Naive B cell (primary cell): ENCODE results near the gene ASB6. TPM values are rescaled to one million over a fixed set of nuclear protein-coding genes. Genes with fewer than 3 reads are reported as not detected.
"Not testable (repeated sequence)": the region's sequence is repeated elsewhere in the genome, so short reads cannot be mapped to it uniquely, and the experiment has no call there.

Source experiments
- ATAC-seq, 2 donors: fragments of 150-1000 bp; cut with Tn5 transposase; 2 replicates each; pipeline ENCODE4 v1.10.0; 2021; ENCODE audit warnings: low read depth in 2 of 2, mild to moderate bottlenecking in 2 of 2, moderate library complexity in 2 of 2
- DNase-seq: peaks from one replicate; pipeline ENCODE4 v3.0.0; 2022
- H3K27ac Mint-ChIP-seq, 6 donors: one replicate each; pipeline ENCODE4 v1.8.0; 2020 to 2022; ENCODE audit warnings: mild to moderate bottlenecking in 6 of 6, mixed read lengths in 6 of 6, moderate library complexity in 5 of 6, inconsistent platforms in 2 of 6
- H3K27me3 Mint-ChIP-seq, 3 donors: one replicate each; pipeline ENCODE4 v1.8.0; 2021 to 2022; ENCODE audit warnings: mixed read lengths in 3 of 3, mild to moderate bottlenecking in 1 of 3
- H3K36me3 Mint-ChIP-seq, 2 donors: one replicate each; pipeline ENCODE4 v1.8.0; 2020 to 2022; ENCODE audit warnings: mixed read lengths in 2 of 2, inconsistent platforms in 1 of 2, mild to moderate bottlenecking in 1 of 2
- H3K4me1 Mint-ChIP-seq, 3 donors: one replicate each; pipeline ENCODE4 v1.8.0; 2020 to 2022; ENCODE audit warnings: mixed read lengths in 3 of 3, inconsistent platforms in 1 of 3, mild to moderate bottlenecking in 1 of 3, moderate library complexity in 1 of 3
- H3K4me3 Mint-ChIP-seq, 8 donors: one replicate each; pipeline ENCODE4 v1.8.0; 2020 to 2022; ENCODE audit warnings: mild to moderate bottlenecking in 8 of 8, mixed read lengths in 8 of 8, moderate library complexity in 8 of 8, inconsistent platforms in 2 of 8
- H3K9me3 Mint-ChIP-seq, 7 donors: one replicate each; pipeline ENCODE4 v1.8.0; 2020 to 2022; ENCODE audit warnings: mixed read lengths in 7 of 7, mild to moderate bottlenecking in 5 of 7, inconsistent platforms in 2 of 7, moderate library complexity in 1 of 7
- polyA plus RNA-seq, 6 donors: library from polyadenylated mRNA; unstranded; fragments of 300-500 nt; fragmentation: Illumina TruSeq; gene quantifications; one replicate each; pipeline ENCODE4 v1.2.3, GENCODE V29; 2021; ENCODE audit warnings: low read depth in 6 of 6

Gene ASB6
- polyA plus RNA-seq, 6 donors from 2014 or later, result 13.3 to 23.4 (median 16.5) TPM

GRCh38 chr9:129636343-129636742 is 5.6 kb downstream of the ASB6 start:
- not testable (repeated sequence) for H3K36me3 Mint-ChIP-seq, ATAC-seq, H3K27me3 Mint-ChIP-seq, H3K27ac Mint-ChIP-seq, DNase-seq, H3K9me3 Mint-ChIP-seq
- peaks cover 20 to 31% (median 31%) of the 10 kb centered on the region in 3 donors for H3K4me1 Mint-ChIP-seq
- H3K4me3 Mint-ChIP-seq, result peak overlapping the region in 1 of 8 donors; percentile 36

- Mint-ChIP-seq H3K4me1 (peaks cover 24 to 28% (median 28%) of the 10 kb centered on the region in 3 donors), H3K4me3 (no peak overlapping the region), H3K27me3 (no peaks in the 10 kb centered on the region), H3K9me3 (no peaks in the 10 kb centered on the region), H3K27ac (peak overlapping the region in 2 of 6 donors; percentile 58 to 59), H3K36me3 (peaks cover 6 to 8% of the 10 kb centered on the region in 2 donors)
- DNase-seq (no peak), ATAC-seq (no peak)
These were observed 6.6 kb downstream of the ASB6 start for GRCh38 chr9:129635099-129636065.

- peaks cover 6 to 8% of the 10 kb centered on the region in 2 donors for H3K36me3 Mint-ChIP-seq
- ATAC-seq (no peak), DNase-seq (no peak)
- no peak overlapping the region for H3K4me3 Mint-ChIP-seq
- peaks cover 23 to 39% (median 28%) of the 10 kb centered on the region in 3 donors for H3K4me1 Mint-ChIP-seq
- no peaks in the 10 kb centered on the region for H3K27me3 Mint-ChIP-seq
- H3K27ac Mint-ChIP-seq, result no peak overlapping the region
- no peaks in the 10 kb centered on the region for H3K9me3 Mint-ChIP-seq
These were observed 8.1 kb downstream of the ASB6 start for GRCh38 chr9:129633848-129634247.

- peaks cover 3 to 6% of the 10 kb centered on the region in 2 donors for H3K36me3 Mint-ChIP-seq
- H3K9me3 Mint-ChIP-seq, result no peaks in the 10 kb centered on the region
- DNase-seq (no peak), ATAC-seq (no peak)
- H3K4me3 Mint-ChIP-seq, result peak overlapping the region in 1 of 8 donors; percentile 45
- H3K27ac Mint-ChIP-seq, result peak overlapping the region in 1 of 6 donors; percentile 52
- no peaks in the 10 kb centered on the region for H3K27me3 Mint-ChIP-seq
- peaks cover 19 to 42% (median 29%) of the 10 kb centered on the region in 3 donors for H3K4me1 Mint-ChIP-seq
These were observed 8.7 kb downstream of the ASB6 start for GRCh38 chr9:129633207-129633606.

DNA sequence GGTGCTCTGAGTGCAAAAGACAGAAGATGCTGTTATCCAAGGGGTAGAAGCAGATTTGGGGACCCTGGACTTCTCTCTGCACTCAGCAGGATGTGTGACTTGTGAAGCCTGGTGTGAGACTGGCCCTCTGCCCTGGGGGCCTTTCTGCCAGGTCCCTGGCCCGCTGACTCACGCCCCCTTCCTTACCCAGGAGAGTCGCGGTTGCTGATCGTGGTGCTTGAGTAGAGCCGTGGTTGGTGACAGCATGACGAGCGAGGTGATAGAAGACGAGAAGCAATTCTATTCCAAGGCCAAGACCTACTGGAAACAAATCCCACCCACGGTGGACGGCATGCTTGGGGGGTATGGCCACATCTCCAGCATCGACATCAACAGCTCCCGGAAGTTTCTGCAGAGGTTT is 9.5 kb downstream of the ASB6 start:
- Mint-ChIP-seq H3K27me3 (no peaks in the 10 kb centered on the region), H3K4me1 (peaks cover 25 to 47% (median 30%) of the 10 kb centered on the region in 3 donors), H3K36me3 (peaks cover 0 to 6% of the 10 kb centered on the region in 2 donors), H3K4me3 (no peak overlapping the region), H3K9me3 (no peaks in the 10 kb centered on the region), H3K27ac (no peak overlapping the region)
- ATAC-seq (no peak), DNase-seq (no peak)

DNA sequence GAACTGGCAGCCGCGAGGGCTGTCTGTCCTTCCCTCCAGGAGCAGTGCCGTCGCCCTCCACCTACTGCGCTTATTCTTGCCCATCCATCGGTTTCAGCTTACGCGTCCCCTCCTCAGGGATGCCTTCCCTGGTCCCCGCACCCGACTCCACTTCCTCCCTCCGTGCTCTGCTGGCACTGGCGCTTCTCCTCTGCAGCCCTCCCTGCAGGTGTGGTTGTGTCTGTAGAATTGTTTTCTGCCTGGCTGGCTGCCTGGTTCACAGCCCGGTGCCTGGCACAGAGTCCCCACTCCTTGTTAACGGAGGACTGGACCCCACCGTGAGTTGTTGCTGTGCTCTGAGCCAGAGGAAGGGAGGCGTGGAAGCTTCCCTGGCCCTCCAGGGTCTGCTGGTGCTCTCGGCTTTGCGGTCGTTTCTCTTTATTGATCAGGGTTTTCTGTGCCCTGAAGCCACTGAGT is 10.2 kb downstream of the ASB6 start:
- DNase-seq (no peak), ATAC-seq (no peak)
- no peaks in the 10 kb centered on the region for H3K9me3 Mint-ChIP-seq
- peak overlapping the region in 3 of 6 donors; percentile 42 to 83 (median 77) for H3K27ac Mint-ChIP-seq
- peaks cover 32 to 54% (median 37%) of the 10 kb centered on the region in 3 donors for H3K4me1 Mint-ChIP-seq
- H3K4me3 Mint-ChIP-seq, result peak overlapping the region in 3 of 8 donors; percentile 6 to 66 (median 59)
- H3K36me3 Mint-ChIP-seq, result peaks cover 0 to 6% of the 10 kb centered on the region in 2 donors
- no peaks in the 10 kb centered on the region for H3K27me3 Mint-ChIP-seq

GRCh38 chr9:129630967-129631673 is 10.8 kb downstream of the ASB6 start:
- H3K9me3 Mint-ChIP-seq, result no peaks in the 10 kb centered on the region
- H3K27ac Mint-ChIP-seq, result peak overlapping the region in 4 of 6 donors; percentile 69 to 84 (median 75)
- no peaks in the 10 kb centered on the region for H3K27me3 Mint-ChIP-seq
- no peak for ATAC-seq
- H3K36me3 Mint-ChIP-seq, result peaks cover 0 to 6% of the 10 kb centered on the region in 2 donors
- DNase-seq, result no peak
- peaks cover 34 to 59% (median 43%) of the 10 kb centered on the region in 3 donors for H3K4me1 Mint-ChIP-seq
- H3K4me3 Mint-ChIP-seq, result peak overlapping the region in 1 of 8 donors; percentile 59

DNA sequence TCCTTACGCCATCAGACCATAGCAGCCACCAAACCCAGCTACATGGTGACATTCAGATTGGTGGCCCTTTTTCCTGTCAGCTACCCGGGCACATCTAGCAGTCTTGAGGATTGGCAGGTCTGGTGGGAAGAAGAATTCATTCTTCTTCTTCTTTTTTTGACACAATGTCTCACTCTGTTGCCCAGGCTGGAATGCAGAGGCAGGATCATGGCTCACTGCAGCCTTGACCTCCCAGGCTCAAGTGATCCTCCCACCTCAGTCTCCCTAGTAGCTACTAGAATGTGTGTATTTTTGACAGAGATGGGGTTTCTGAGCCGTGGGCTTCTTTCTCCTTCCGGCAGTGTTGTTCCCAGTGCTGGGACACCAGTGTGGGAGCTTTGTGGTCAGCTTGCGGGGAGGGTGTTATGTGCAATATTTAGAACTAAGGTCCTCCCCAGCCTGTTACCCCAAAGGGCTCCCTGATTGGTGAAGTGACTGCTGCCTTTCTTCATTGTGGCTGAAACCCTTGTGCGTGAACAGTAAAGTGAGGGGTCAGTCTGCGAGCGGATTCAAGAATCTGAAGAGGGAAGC is 12.6 kb downstream of the ASB6 start:
- peak overlapping the region in 3 of 6 donors; percentile 51 to 97 (median 78) for H3K27ac Mint-ChIP-seq
- DNase-seq, result no peak
- H3K36me3 Mint-ChIP-seq, result no peaks in the 10 kb centered on the region
- peaks cover 38 to 74% (median 56%) of the 10 kb centered on the region in 3 donors for H3K4me1 Mint-ChIP-seq
- peaks cover 0 to 2% (median 0%) of the 10 kb centered on the region in 7 donors for H3K9me3 Mint-ChIP-seq
- no peaks in the 10 kb centered on the region for H3K27me3 Mint-ChIP-seq
- H3K4me3 Mint-ChIP-seq, result peak overlapping the region in 2 of 8 donors; percentile 26 to 49
- ATAC-seq, result no peak

GRCh38 chr9:129628709-129629108 is 13.2 kb downstream of the ASB6 start:
- Mint-ChIP-seq H3K4me1 (peaks cover 42 to 78% (median 61%) of the 10 kb centered on the region in 3 donors), H3K27me3 (peaks cover 0 to 6% (median 2%) of the 10 kb centered on the region in 3 donors), H3K4me3 (peak overlapping the region in 4 of 8 donors; percentile 15 to 49 (median 23)), H3K9me3 (peaks cover 0 to 2% (median 0%) of the 10 kb centered on the region in 7 donors), H3K27ac (peak overlapping the region in 4 of 6 donors; percentile 68 to 97 (median 75)), H3K36me3 (no peaks in the 10 kb centered on the region)
- ATAC-seq, result no peak
- no peak for DNase-seq

DNA sequence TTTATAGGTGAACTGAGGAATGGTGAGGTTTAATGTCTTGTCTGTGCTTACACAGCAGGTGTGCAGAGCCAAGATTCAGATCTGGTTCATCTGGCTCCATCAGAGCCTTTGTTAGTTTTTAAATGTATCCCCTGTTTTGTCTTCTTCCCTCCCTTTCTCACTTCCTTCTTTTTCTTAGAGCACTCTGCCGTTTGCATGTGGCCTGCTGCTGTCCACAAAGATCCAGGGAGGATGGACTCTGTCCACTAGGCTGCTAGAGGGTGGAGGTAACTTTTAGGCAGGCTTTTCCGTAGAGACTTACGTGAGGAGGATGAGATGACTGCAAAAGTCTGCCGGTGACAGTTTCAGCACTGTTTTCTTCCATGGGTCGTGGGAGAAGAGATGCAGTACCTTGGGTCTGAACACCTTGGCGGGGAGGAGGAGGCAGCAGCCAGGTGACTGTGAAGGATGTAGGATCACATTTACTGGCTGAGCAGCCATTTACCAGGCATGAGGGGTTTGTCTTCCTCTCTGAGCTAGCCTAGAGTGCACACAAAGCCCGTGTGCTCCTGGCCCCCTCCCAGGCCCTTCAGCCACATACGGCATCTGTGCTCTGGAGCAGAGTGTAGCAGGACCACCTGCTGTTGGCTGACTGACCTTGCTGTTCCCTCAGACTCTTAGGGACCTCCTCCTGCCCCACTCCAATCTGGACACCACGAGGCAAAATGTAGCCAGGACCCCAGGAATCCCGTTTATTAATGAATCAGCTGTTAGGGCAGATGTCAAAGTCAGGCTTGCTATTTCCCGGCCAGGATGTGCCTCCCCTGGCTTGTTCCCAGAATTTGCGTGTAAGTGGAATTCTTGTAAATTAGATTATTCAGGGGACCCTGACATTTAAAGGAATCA is 14.2 kb downstream of the ASB6 start:
- peak overlapping the region; percentile 7 to 94 (median 91) for H3K4me3 Mint-ChIP-seq
- H3K27me3 Mint-ChIP-seq, result peaks cover 0 to 15% (median 10%) of the 10 kb centered on the region in 3 donors
- H3K4me1 Mint-ChIP-seq, result peaks cover 46 to 78% (median 61%) of the 10 kb centered on the region in 3 donors
- H3K36me3 Mint-ChIP-seq, result no peaks in the 10 kb centered on the region
- H3K9me3 Mint-ChIP-seq, result peaks cover 0 to 2% (median 0%) of the 10 kb centered on the region in 7 donors
- no peak for DNase-seq
- peak overlapping the region in 5 of 6 donors; percentile 93 to 99 (median 98) for H3K27ac Mint-ChIP-seq
- ATAC-seq, result no peak

DNA sequence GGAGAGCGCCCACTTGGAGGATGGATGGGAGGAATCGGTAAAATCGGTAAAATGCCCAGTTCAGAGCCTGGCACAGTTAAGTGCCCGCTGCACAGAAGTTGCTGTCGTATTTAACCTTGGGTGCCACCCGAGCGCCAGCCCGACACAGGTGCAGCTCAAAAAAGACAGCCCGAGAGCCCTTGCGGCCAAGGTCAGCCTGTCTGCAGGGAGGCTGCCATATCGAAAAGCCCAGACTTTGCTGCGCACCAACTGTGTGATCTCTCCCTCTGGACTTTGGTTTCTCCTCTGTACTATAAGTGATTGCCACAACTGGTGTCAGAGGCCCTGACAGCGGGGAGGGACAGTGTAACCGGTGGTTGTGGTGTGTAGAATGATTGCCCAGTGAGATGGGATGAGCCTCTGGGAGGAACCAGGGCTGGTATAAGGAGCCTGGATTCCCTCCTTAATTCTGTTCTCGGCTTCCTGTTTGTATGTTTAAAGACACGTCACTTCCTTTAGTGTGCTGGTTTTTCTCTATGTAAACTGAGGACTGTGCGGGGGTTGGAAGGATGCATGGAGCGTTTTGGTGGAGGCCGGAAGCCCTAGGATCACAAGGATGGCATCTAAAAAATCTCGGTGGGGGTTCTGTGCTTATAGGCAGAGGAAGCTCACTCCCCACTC is 15.2 kb downstream of the ASB6 start:
- Mint-ChIP-seq H3K36me3 (no peaks in the 10 kb centered on the region), H3K4me3 (peak overlapping the region; percentile 88 to 94 (median 91)), H3K27me3 (peaks cover 0 to 23% (median 10%) of the 10 kb centered on the region in 3 donors), H3K27ac (peak overlapping the region; percentile 93 to 99 (median 98)), H3K4me1 (peaks cover 43 to 69% (median 58%) of the 10 kb centered on the region in 3 donors), H3K9me3 (peaks cover 0 to 2% (median 0%) of the 10 kb centered on the region in 7 donors)
- ATAC-seq, result peak; percentile 38 to 42
- peak; percentile 48 for DNase-seq
